Measurements from ENCODE around the gene NOTO.

The NOTO gene

DNA sequence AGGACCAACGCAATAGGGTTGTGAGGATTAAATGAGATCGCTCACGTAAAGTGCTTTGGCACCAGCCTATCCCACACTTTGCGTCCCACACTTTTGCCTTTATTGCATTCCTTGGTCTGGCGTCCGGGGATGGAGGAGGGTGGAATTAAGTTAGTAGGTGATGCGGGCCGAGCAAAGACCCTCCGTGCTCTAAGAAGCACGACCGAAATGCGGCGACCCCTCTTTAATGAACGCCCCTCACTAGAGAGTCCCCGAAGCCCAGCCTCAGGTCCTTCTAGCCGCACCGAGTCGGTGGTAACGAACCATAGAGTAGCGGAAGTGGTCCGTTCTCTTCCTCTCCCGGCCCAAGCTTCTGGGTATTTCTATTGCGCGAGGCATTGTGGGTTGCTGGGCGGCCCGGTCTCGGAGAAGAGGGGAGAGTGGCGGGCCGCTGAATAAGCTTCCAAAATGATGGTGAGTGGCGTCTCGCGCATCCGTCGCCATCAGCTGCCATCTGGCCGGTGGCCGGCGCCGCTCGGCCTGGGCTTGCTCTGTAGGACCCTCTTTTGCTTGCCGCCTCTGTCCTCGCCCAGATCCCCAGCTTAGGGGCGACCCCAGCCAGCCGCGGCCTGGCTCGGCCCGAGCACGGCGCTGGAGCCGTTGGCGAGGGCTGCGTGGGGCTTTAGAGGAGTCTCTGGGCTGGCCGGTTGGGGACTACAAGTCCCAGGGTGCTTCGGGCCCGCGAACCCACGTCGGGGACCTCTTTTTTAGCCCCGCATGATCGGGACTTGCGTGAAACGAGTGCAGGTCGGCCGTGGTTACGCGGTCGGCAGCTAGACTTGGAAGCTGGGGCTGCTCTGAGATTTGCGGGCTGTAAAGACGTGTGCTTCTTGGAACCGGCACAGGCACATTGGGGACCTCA is 31.8 kb downstream of the NOTO start, which contains the start of gene CCT7:
TSS of gene CCT7 (plus strand) at position 377 of the 901 bp plus-strand sequence. CDS start at position 448, 71 bp downstream.
- peak within 1 kb of the TSS; percentile 90 for H3K4me3 Mint-ChIP-seq
- peaks cover 62% of the 10 kb centered on the region for H3K36me3 Mint-ChIP-seq (ENCODE audit: low read depth)
- H3K9me3 Mint-ChIP-seq, result no peaks in the 10 kb centered on the region
- H3K27me3 Mint-ChIP-seq, result no peaks in the 10 kb centered on the region
- peaks cover 35% of the 10 kb centered on the region for H3K4me1 Mint-ChIP-seq (ENCODE audit: low read depth)
- intact Hi-C loops (cut with micrococcal nuclease), result loop anchor here (1.0 to 5.0 kb wide), 5 partner anchors 20 to 163 kb away; partner anchors contain the start of genes ALMS1, SFXN5 and SMYD5
- H3K27ac Mint-ChIP-seq, result peak within 1 kb of the TSS; percentile 89

- intact Hi-C loops (cut with micrococcal nuclease), result loop anchor here (2.0 kb wide), 1 partner anchor 55 kb away; no protein-coding TSS in a partner anchor
- peaks cover 35% of the 10 kb centered on the region for H3K4me1 Mint-ChIP-seq (ENCODE audit: low read depth)
- no peaks in the 10 kb centered on the region for H3K9me3 Mint-ChIP-seq
- H3K36me3 Mint-ChIP-seq (ENCODE audit: low read depth), result peaks cover 64% of the 10 kb centered on the region
- peak overlapping the region; percentile 90 for H3K4me3 Mint-ChIP-seq
- H3K27ac Mint-ChIP-seq, result peak overlapping the region; percentile 89
- no peaks in the 10 kb centered on the region for H3K27me3 Mint-ChIP-seq
These were observed 33.1 kb downstream of the NOTO start for GRCh38 chr2:73235315-73236028.

GRCh38 chr2:73237168-73237567 is 34.8 kb downstream of the NOTO start:
- Mint-ChIP-seq H3K27ac (no peak overlapping the region), H3K9me3 (no peaks in the 10 kb centered on the region), H3K4me3 (no peak overlapping the region), H3K27me3 (no peaks in the 10 kb centered on the region), H3K4me1 (ENCODE audit: low read depth) (peaks cover 35% of the 10 kb centered on the region), H3K36me3 (ENCODE audit: low read depth) (peaks cover 77% of the 10 kb centered on the region)
- intact Hi-C loops (cut with micrococcal nuclease), result no loop called here

DNA sequence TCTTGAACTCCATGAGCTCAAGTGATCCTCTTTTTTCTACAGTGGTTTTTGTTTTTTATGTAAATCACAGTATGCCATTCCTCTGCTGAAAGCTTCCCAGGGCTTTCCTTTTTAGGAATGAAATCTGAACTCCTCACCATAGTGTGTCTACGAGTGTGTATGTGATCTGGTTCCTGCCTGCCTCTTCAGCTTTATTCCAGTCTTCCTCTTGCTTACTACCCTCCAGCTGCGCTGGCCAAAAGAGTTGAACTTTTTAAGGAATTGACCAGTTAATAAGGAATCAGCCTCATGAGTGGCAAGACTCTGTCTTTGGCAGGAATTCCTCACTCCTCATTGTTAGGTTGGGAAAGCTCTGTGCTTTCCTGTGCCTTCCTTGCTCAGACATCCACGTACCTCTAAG is 35.8 kb downstream of the NOTO start:
- no peak overlapping the region for H3K4me3 Mint-ChIP-seq

DNA sequence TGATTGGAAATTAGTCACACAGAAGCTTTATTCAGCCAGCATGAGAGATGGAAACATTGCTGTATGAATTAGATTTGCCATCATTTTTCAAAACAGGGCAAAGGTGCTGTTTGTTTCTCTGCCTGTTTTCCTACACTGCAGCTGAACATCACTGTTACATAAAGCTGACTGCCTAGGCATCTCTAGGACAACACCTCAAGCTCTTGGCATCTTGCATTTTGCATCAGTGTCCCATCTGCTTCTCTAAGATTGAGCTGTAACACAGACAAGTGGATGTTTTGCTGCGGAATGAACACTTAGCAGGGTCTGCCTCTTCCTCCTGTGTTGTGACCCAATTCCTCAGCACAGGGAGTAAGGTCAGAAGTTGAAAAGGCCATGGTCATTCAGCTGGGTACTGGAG is 36.6 kb downstream of the NOTO start:
- intact Hi-C loops (cut with micrococcal nuclease), result no loop called here
- H3K27ac Mint-ChIP-seq, result no peak overlapping the region
- H3K27me3 Mint-ChIP-seq, result no peaks in the 10 kb centered on the region
- no peaks in the 10 kb centered on the region for H3K9me3 Mint-ChIP-seq
- H3K4me3 Mint-ChIP-seq, result no peak overlapping the region
- H3K4me1 Mint-ChIP-seq (ENCODE audit: low read depth), result peaks cover 28% of the 10 kb centered on the region
- peaks cover 79% of the 10 kb centered on the region for H3K36me3 Mint-ChIP-seq (ENCODE audit: low read depth)

More for the DNA sequence above, 35.8 kb downstream of the NOTO start:
- no peaks in the 10 kb centered on the region for H3K9me3 Mint-ChIP-seq
- peaks cover 28% of the 10 kb centered on the region for H3K4me1 Mint-ChIP-seq (ENCODE audit: low read depth)
- H3K36me3 Mint-ChIP-seq (ENCODE audit: low read depth), result peaks cover 80% of the 10 kb centered on the region
- intact Hi-C loops (cut with micrococcal nuclease), result no loop called here
- H3K27me3 Mint-ChIP-seq, result no peaks in the 10 kb centered on the region
- no peak overlapping the region for H3K27ac Mint-ChIP-seq

DNA sequence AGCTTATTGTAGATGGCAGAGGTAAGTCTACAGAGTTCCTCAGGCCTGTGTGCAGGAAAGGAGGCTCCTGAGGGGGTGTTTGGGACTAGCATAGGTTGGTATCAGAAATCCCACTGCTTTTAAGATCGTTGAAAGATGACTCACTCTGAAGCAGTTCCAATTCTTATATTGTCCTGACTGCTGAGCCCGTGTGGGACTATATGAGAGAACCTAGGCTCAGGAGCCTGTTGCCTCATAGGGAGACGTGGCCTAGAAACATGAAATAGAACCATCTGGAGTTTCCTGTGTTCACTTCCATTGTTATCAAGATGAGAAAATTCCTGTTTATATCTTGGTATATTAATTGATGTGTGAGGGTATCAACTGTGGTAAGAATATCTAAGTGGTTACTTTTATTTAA is 37.4 kb downstream of the NOTO start:
- Mint-ChIP-seq H3K4me1 (ENCODE audit: low read depth) (peaks cover 26% of the 10 kb centered on the region), H3K9me3 (no peaks in the 10 kb centered on the region), H3K27ac (no peak overlapping the region), H3K27me3 (no peaks in the 10 kb centered on the region), H3K4me3 (no peak overlapping the region), H3K36me3 (ENCODE audit: low read depth) (peaks cover 79% of the 10 kb centered on the region)
- intact Hi-C loops (cut with micrococcal nuclease), result no loop called here

GRCh38 chr2:73243884-73244570 is 41.7 kb downstream of the NOTO start:
- Mint-ChIP-seq H3K4me3 (no peak overlapping the region), H3K27me3 (no peaks in the 10 kb centered on the region), H3K27ac (no peak overlapping the region), H3K36me3 (ENCODE audit: low read depth) (peaks cover 89% of the 10 kb centered on the region), H3K4me1 (ENCODE audit: low read depth) (no peaks in the 10 kb centered on the region), H3K9me3 (no peaks in the 10 kb centered on the region)
- intact Hi-C loops (cut with micrococcal nuclease), result no loop called here

- H3K9me3 Mint-ChIP-seq, result no peaks in the 10 kb centered on the region
- H3K36me3 Mint-ChIP-seq (ENCODE audit: low read depth), result peaks cover 89% of the 10 kb centered on the region
- no peaks in the 10 kb centered on the region for H3K4me1 Mint-ChIP-seq (ENCODE audit: low read depth)
- H3K27me3 Mint-ChIP-seq, result no peaks in the 10 kb centered on the region
- intact Hi-C loops (cut with micrococcal nuclease), result no loop called here
- no peak overlapping the region for H3K27ac Mint-ChIP-seq
- H3K4me3 Mint-ChIP-seq, result no peak overlapping the region
These were observed 42.2 kb downstream of the NOTO start for GRCh38 chr2:73244580-73244979.

GRCh38 chr2:73246850-73247249 is 44.5 kb downstream of the NOTO start:
- H3K4me3 Mint-ChIP-seq, result no peak overlapping the region
- H3K27me3 Mint-ChIP-seq, result no peaks in the 10 kb centered on the region
- no peaks in the 10 kb centered on the region for H3K4me1 Mint-ChIP-seq (ENCODE audit: low read depth)
- intact Hi-C loops (cut with micrococcal nuclease), result no loop called here
- H3K27ac Mint-ChIP-seq, result no peak overlapping the region
- H3K9me3 Mint-ChIP-seq, result no peaks in the 10 kb centered on the region
- H3K36me3 Mint-ChIP-seq (ENCODE audit: low read depth), result peaks cover 90% of the 10 kb centered on the region

DNA sequence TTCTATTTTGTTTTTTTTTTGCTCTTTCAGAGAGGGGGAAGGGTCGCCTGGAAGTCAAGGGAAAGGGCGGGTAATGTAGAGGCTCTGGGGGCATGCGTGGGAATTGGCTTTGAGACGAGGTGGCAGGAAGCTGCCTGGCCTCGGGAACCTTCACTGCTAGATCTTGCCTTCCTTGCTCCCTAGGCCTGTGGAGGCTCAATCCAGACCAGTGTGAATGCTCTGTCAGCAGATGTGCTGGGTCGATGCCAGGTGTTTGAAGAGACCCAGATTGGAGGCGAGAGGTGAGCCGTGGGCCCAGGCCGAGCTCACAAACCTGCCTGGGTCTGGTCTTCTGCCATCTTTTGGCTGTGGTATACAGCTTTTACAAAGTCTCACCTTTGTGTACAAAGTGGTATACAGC is 47.3 kb downstream of the NOTO start:
- H3K27me3 Mint-ChIP-seq, result no peaks in the 10 kb centered on the region
- intact Hi-C loops (cut with micrococcal nuclease), result no loop called here
- H3K9me3 Mint-ChIP-seq, result no peaks in the 10 kb centered on the region
- no peak overlapping the region for H3K27ac Mint-ChIP-seq
- peaks cover 95% of the 10 kb centered on the region for H3K36me3 Mint-ChIP-seq (ENCODE audit: low read depth)
- peaks cover 21% of the 10 kb centered on the region for H3K4me1 Mint-ChIP-seq (ENCODE audit: low read depth)
- H3K4me3 Mint-ChIP-seq, result no peak overlapping the region

DNA sequence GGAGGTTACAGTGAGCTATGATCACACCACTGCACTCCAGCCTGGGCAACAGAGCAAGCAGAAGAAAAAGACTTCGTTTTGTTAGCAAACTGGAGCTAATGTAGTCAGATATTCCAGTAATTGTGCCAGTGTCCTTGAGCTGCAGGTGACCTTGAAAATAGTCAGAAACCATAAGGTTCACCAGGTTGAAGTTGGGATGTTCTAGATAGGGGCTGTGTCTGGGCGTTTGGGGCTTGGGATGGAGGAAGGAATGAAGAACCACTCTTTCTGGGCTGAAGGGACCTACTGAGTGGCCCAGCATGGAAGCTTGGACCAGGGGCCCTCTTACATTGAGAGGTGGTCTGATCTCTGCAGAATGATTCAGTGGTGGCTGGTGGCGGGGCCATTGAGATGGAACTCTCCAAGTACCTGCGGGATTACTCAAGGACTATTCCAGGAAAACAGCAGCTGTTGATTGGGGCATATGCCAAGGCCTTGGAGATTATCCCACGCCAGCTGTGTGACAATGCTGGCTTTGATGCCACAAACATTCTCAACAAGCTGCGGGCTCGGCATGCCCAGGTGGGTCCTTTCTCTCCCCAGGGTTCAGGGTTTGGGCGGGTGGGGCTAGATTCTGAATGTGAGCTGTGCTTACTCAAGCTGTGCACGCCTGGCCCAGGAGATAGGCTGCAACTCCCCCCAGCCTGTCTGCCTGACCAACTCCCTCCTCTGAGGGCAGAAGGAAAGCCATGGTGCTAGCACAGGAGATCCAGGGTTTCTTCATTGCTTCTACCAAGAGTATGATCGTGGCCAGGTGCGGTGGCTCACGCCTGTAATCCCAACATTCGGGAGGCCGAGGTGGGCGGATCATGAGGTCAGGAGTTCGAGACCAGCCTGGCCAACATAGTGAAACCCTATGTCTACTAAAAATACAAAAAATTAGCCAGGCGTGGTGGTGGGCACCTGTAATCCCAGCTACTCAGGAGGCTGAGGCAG is 48.8 kb downstream of the NOTO start:
- H3K4me1 Mint-ChIP-seq (ENCODE audit: low read depth), result peaks cover 26% of the 10 kb centered on the region
- H3K36me3 Mint-ChIP-seq (ENCODE audit: low read depth), result peaks cover 96% of the 10 kb centered on the region
- no peak overlapping the region for H3K4me3 Mint-ChIP-seq
- intact Hi-C loops (cut with micrococcal nuclease), result no loop called here
- no peaks in the 10 kb centered on the region for H3K27me3 Mint-ChIP-seq
- no peaks in the 10 kb centered on the region for H3K9me3 Mint-ChIP-seq
- H3K27ac Mint-ChIP-seq, result no peak overlapping the region

DNA sequence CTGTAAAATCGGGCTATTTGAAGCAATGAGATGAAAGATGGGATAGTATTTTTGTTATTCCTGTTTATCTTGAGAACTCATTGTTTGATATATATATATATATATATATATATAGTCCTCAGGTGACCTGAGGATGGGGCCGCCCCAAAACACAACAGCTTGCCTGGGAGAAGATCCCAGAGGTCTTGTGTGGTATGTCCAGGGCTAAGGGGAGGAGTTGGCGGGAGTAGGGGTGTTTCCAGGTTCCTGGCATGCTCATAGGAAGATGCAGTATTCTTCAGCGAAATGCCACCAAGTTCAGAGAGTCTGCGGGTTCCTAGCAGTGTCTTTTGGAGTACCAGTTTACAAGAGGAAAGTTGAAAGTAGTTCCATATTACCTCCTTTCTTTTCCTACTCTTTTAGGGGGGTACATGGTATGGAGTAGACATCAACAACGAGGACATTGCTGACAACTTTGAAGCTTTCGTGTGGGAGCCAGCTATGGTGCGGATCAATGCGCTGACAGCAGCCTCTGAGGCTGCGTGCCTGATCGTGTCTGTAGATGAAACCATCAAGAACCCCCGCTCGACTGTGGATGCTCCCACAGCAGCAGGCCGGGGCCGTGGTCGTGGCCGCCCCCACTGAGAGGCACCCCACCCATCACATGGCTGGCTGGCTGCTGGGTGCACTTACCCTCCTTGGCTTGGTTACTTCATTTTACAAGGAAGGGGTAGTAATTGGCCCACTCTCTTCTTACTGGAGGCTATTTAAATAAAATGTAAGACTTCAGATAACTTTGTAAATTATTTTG is 50.1 kb downstream of the NOTO start:
- no peak overlapping the region for H3K27ac Mint-ChIP-seq
- H3K9me3 Mint-ChIP-seq, result no peaks in the 10 kb centered on the region
- intact Hi-C loops (cut with micrococcal nuclease), result no loop called here
- H3K4me3 Mint-ChIP-seq, result no peak overlapping the region
- H3K27me3 Mint-ChIP-seq, result no peaks in the 10 kb centered on the region
- peaks cover 92% of the 10 kb centered on the region for H3K36me3 Mint-ChIP-seq (ENCODE audit: low read depth)
- H3K4me1 Mint-ChIP-seq (ENCODE audit: low read depth), result peaks cover 26% of the 10 kb centered on the region

Data from dendritic cell treated with granulocyte-macrophage colony-stimulating factor and Interleukin-4, amounts not matched to agents 40 ng/mL and 50 ng/mL, for 4 days (primary cell).